Activated naive CD4-positive, alpha-beta T cell treated with anti-CD3 and anti-CD28 coated beads for 36 hours (primary cell): ENCODE results near the gene PADI3. TPM values are rescaled to one million over a fixed set of nuclear protein-coding genes. Genes with fewer than 3 reads are reported as not detected.

Source experiments
- CTCF ChIA-PET: fragments of 350-600 bp; sonication (Branson Sonifier 250); formaldehyde crosslinking; loops from one replicate; lab custom pipeline; 2021; ENCODE audit warnings: antibody characterized with exemption; lab: Charles Lee
- DNase-seq: peaks from one replicate; pipeline ENCODE4 v3.0.0-alpha.2; 2020
- H3K27ac Mint-ChIP-seq: one replicate; pipeline ENCODE4 v1.8.0; 2021; ENCODE audit warnings: mild to moderate bottlenecking, mixed read lengths
- H3K27me3 Mint-ChIP-seq: one replicate; pipeline ENCODE4 v1.8.0; 2021; ENCODE audit warnings: low read depth, mixed read lengths
- H3K36me3 Mint-ChIP-seq: one replicate; pipeline ENCODE4 v1.8.0; 2021; ENCODE audit warnings: low read depth, mixed read lengths
- H3K4me1 Mint-ChIP-seq: one replicate; pipeline ENCODE4 v1.8.0; 2021; ENCODE audit warnings: low read depth, mixed read lengths
- H3K4me3 Mint-ChIP-seq: one replicate; pipeline ENCODE4 v1.8.0; 2021; ENCODE audit warnings: mild to moderate bottlenecking, moderate library complexity, mixed read lengths
- H3K9me3 Mint-ChIP-seq: one replicate; pipeline ENCODE4 v1.8.0; 2021; ENCODE audit warnings: mixed read lengths
- intact Hi-C: fragments of 100-400 bp; cut with micrococcal nuclease; formaldehyde crosslinking; loops from one replicate; pipeline ENCODE4 v1.15.1; 2023
- total RNA-seq, 2 experiments: library from RNA; stranded (reverse); gene quantifications; one replicate each; pipeline ENCODE4 v1.2.3, GENCODE V29; 2021

Gene PADI3
- total RNA-seq, 2 experiments from 2014 or later: not detected

GRCh38 chr1:17297991-17298390 lies 49.1 kb downstream of the PADI3 start:
- CTCF ChIA-PET: no interaction called here
- H3K4me3 Mint-ChIP-seq: no peak overlapping the region
- intact Hi-C loops: no loop called here

GRCh38 chr1:17301767-17302166 lies 52.9 kb downstream of the PADI3 start:
- CTCF ChIA-PET: no interaction called here
- H3K9me3 Mint-ChIP-seq: peaks cover 10% of the 10 kb centered on the region
- no peaks in the 10 kb centered on the region for H3K27me3 Mint-ChIP-seq
- peaks cover 2% of the 10 kb centered on the region for H3K36me3 Mint-ChIP-seq
- H3K4me1 Mint-ChIP-seq: no peaks in the 10 kb centered on the region
- no peak overlapping the region for H3K4me3 Mint-ChIP-seq
- intact Hi-C loops: no loop called here
- no peak for DNase-seq
- H3K27ac Mint-ChIP-seq: no peak overlapping the region

More at GRCh38 chr1:17297991-17298390, 49.1 kb downstream of the PADI3 start:
- Mint-ChIP-seq H3K27me3 (peaks cover 6% of the 10 kb centered on the region), H3K4me1 (no peaks in the 10 kb centered on the region), H3K36me3 (peaks cover 2% of the 10 kb centered on the region), H3K9me3 (peaks cover 10% of the 10 kb centered on the region), H3K27ac (no peak overlapping the region)
- DNase-seq: no peak

DNA sequence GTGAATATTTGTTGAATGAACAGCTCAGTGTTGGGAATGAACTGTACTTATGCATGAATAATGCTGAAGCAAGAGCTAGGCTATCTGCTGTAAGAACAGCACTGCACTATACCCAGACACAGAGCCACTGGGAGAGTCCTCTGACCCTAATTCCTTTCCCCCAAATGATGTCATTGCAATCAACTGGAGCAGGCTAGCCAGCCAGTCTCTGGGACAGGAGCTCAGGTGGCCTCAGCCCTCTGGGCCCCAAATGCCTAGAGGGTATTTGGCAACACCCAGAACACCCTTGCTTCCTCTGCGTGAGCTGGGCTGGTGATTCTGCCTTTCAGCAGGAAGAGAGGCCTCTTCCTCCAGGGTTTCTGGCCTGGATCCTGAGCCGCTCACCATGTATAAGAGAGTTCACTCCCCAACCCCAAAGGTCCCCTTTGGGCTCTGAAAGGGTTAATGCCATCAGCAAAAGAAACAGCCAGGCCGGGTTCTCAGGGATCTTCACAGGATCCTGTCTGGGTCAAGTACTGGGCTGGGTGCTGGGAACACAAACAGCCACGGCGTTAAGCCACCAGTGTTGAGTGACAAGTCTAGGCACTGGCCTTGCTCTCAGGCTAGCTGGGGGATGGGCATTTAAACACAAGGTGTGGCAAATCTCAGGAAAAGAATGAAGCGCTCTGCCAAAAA lies 55.4 kb downstream of the PADI3 start:
- no peaks in the 10 kb centered on the region for H3K4me1 Mint-ChIP-seq
- no peak overlapping the region for H3K27ac Mint-ChIP-seq
- H3K36me3 Mint-ChIP-seq: peaks cover 2% of the 10 kb centered on the region
- intact Hi-C loops: no loop called here
- no peak overlapping the region for H3K4me3 Mint-ChIP-seq
- H3K27me3 Mint-ChIP-seq: no peaks in the 10 kb centered on the region
- CTCF ChIA-PET: no interaction called here
- no peak for DNase-seq
- peaks cover 10% of the 10 kb centered on the region for H3K9me3 Mint-ChIP-seq

DNA sequence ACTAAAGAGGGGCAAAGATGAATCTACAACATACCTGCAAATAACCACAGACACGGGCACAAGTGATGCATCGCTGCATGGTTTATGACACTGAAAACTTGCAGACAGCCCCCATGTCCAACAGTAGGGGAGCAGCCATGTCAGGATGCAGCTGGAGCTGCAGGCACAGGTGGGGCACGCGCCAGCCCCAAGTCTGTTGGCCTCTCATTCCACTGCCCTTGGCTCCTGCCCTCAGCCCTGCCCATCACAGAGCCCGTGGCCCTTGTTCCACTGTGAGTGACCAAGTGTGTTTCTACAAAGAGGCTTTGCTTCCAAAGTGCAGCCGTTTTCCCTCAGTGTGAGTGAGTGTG lies 55.9 kb downstream of the PADI3 start:
- no peak overlapping the region for H3K27ac Mint-ChIP-seq
- H3K36me3 Mint-ChIP-seq: peaks cover 2% of the 10 kb centered on the region
- no peak for DNase-seq
- H3K4me3 Mint-ChIP-seq: no peak overlapping the region
- H3K9me3 Mint-ChIP-seq: peaks cover 10% of the 10 kb centered on the region
- CTCF ChIA-PET: no interaction called here
- no peaks in the 10 kb centered on the region for H3K4me1 Mint-ChIP-seq
- intact Hi-C loops: no loop called here
- H3K27me3 Mint-ChIP-seq: no peaks in the 10 kb centered on the region

DNA sequence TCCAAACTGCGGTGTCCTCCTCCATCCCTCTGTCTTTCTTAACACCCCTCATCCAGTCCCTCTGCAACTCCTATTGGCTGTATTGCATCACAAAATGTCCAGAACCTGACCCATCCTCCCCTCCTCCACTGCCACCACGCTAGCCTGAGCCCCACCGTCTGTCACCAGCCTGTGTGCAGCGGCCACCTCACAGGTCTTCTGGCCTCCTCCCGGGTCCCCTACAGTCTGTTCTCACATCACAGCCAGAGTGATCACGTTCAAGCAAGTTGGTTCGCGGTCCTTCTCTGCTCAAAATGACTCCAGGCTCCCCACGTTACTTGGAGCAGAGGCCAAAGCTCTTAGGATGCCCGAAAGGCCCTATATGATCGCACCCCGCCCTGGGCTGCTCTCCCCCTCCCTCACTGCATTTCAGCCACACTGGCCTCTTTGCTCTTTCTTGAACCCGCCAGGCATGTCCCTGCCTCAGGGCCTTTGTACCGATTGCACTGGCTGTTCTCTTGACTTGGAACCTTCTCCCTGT lies 56.7 kb downstream of the PADI3 start:
- no peak overlapping the region for H3K4me3 Mint-ChIP-seq
- H3K9me3 Mint-ChIP-seq: peaks cover 10% of the 10 kb centered on the region
- H3K36me3 Mint-ChIP-seq: peaks cover 2% of the 10 kb centered on the region
- intact Hi-C loops: no loop called here
- no peak for DNase-seq
- H3K27ac Mint-ChIP-seq: no peak overlapping the region
- H3K27me3 Mint-ChIP-seq: peaks cover 5% of the 10 kb centered on the region
- H3K4me1 Mint-ChIP-seq: no peaks in the 10 kb centered on the region
- CTCF ChIA-PET: no interaction called here

DNA sequence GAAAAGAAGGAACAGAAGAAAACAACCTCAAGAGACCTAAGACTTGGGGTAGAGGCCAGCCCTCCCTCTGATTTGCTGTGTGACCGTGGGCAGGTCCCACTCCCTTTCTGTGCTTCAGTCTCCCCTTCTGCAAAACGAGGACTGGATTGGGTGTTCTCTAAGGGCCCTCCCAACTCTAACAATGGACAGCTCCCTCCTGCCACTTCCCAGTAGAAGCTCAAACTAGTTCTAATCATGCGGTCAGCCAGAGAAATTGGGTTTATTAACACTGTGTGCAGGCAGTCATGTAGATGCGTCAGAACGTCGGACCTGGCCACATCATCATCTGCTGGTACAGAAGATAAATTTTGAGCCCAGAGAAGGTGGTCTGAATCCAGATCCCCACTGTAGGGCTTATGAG lies 57.5 kb downstream of the PADI3 start:
- Mint-ChIP-seq H3K4me1 (no peaks in the 10 kb centered on the region), H3K4me3 (no peak overlapping the region), H3K9me3 (peaks cover 10% of the 10 kb centered on the region), H3K27me3 (peaks cover 5% of the 10 kb centered on the region), H3K27ac (no peak overlapping the region), H3K36me3 (peaks cover 2% of the 10 kb centered on the region)
- DNase-seq: no peak
- intact Hi-C loops: no loop called here
- CTCF ChIA-PET: no interaction called here

DNA sequence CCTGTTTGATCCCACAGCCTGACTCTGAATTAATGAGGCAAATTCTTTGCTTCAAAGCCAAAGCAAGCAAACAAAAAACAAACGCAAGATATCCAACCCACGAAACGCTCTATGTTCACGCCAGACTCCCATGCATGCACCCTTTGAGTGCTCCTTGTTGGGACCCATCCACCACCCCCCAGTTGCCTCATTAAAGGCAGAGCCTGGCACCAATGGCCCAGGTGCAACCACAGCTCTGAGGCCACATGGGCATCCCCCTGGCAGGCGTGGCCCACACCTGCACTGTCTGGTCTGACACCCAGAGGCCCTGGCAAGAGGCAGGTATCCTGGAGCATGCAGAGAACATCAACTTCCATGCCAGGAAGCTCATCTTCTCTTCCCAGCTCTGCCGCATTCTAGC lies 58.0 kb downstream of the PADI3 start:
- Mint-ChIP-seq H3K27ac (no peak overlapping the region), H3K4me1 (peaks cover 3% of the 10 kb centered on the region), H3K9me3 (peaks cover 6% of the 10 kb centered on the region), H3K4me3 (no peak overlapping the region), H3K27me3 (peaks cover 5% of the 10 kb centered on the region), H3K36me3 (peaks cover 2% of the 10 kb centered on the region)
- CTCF ChIA-PET: no interaction called here
- intact Hi-C loops: no loop called here
- DNase-seq: no peak

DNA sequence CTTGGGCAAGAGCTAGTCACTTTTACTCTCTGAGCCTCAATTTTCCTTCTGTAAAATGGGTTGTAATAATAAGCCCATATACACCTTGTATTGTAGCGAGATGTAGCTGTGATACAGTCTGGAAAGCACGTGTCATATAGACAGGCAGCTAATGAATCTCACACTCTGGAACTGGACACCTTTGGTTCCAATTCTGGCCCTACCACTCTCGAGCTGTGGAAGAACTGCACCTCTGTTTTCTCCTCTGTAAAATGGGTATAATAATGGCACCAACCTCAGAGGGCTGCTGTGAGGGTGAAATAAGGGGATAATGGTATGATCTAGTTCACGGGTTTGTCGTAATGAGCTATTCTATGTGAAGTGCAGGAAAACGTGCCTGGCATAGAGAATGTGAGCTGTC lies 58.4 kb downstream of the PADI3 start:
- intact Hi-C loops: no loop called here
- Mint-ChIP-seq H3K36me3 (peaks cover 2% of the 10 kb centered on the region), H3K27ac (no peak overlapping the region), H3K27me3 (peaks cover 5% of the 10 kb centered on the region), H3K9me3 (peaks cover 3% of the 10 kb centered on the region), H3K4me1 (peaks cover 6% of the 10 kb centered on the region), H3K4me3 (no peak overlapping the region)
- CTCF ChIA-PET: no interaction called here
- no peak for DNase-seq

GRCh38 chr1:17307946-17308345 lies 59.0 kb downstream of the PADI3 start, which contains the start of gene PADI4:
TSS of gene PADI4 (plus strand) at chr1:17308197. CDS start at chr1:17308223, 26 bp downstream.
- intact Hi-C loops: no loop called here

DNA sequence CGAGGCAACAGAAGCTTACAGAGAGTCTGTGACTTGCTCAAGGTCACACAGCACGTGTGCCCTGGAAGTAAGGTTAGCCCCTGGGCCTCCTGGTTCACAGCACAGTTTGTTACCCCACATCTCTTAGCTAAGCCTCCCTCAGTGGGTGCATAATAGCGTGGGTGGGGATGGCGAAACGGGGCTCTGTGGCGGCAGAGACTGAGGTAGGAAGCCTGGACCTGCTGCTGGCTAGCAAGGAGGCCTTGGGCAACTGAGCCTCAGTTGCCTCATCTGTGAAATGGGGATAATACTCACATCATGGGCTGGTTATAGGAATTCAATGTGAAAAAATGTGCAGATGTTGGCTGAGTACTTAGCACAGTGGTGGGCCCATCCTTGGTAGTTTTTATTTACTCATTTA lies 59.7 kb downstream of the PADI3 start:
- Mint-ChIP-seq H3K27me3 (peaks cover 5% of the 10 kb centered on the region), H3K27ac (no peak overlapping the region), H3K9me3 (no peaks in the 10 kb centered on the region), H3K4me1 (peaks cover 10% of the 10 kb centered on the region), H3K4me3 (no peak overlapping the region), H3K36me3 (no peaks in the 10 kb centered on the region)
- DNase-seq: no peak
- intact Hi-C loops: no loop called here
- CTCF ChIA-PET: no interaction called here

More at GRCh38 chr1:17307946-17308345, 59.0 kb downstream of the PADI3 start, which contains the start of gene PADI4:
- Mint-ChIP-seq H3K36me3 (peaks cover under 1% of the 10 kb centered on the region), H3K4me1 (peaks cover 10% of the 10 kb centered on the region), H3K27me3 (peaks cover 5% of the 10 kb centered on the region), H3K9me3 (peaks cover under 1% of the 10 kb centered on the region), H3K27ac (no peak within 1 kb of the TSS), H3K4me3 (no peak within 1 kb of the TSS)
- CTCF ChIA-PET: no interaction called here
- DNase-seq: no peak

DNA sequence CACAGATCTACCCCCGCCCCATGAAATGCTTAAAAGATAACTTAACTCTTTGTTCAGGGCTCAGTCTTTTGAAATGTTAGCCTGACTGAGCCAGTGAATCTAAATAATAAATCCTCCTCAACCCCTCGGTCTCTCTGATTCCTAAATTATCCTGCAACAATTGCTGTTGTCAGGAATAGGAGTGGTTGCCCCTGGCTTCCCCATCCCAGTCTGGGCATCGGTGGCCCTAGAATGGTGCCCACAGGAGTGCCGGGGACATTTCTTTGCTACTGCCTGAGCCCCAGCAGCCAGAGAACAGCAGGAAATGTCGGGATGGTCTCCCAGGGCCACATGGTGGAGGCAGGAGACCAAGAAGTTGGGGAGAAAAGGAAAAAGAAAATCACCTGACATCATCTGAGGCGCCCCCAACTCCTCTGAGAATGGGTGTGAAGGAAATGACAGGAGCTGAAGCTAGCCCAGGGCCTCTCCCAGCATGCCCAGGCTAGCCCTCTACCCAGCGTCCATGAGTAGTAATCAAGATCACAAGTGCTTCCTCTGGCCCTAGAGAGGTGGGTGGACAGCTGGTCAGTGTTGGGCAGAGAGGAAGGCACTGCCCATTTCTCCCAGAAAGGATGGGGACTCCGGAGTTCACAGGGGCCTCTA lies 60.6 kb downstream of the PADI3 start:
- DNase-seq: no peak
- no peak overlapping the region for H3K27ac Mint-ChIP-seq
- H3K36me3 Mint-ChIP-seq: no peaks in the 10 kb centered on the region
- CTCF ChIA-PET: interaction anchor here (0.6 kb wide), 1 partner anchor 24 kb away, joined by 3 read pairs; no protein-coding TSS in a partner anchor
- H3K27me3 Mint-ChIP-seq: peaks cover 5% of the 10 kb centered on the region
- H3K9me3 Mint-ChIP-seq: no peaks in the 10 kb centered on the region
- peaks cover 10% of the 10 kb centered on the region for H3K4me1 Mint-ChIP-seq
- H3K4me3 Mint-ChIP-seq: no peak overlapping the region
- intact Hi-C loops: no loop called here

DNA sequence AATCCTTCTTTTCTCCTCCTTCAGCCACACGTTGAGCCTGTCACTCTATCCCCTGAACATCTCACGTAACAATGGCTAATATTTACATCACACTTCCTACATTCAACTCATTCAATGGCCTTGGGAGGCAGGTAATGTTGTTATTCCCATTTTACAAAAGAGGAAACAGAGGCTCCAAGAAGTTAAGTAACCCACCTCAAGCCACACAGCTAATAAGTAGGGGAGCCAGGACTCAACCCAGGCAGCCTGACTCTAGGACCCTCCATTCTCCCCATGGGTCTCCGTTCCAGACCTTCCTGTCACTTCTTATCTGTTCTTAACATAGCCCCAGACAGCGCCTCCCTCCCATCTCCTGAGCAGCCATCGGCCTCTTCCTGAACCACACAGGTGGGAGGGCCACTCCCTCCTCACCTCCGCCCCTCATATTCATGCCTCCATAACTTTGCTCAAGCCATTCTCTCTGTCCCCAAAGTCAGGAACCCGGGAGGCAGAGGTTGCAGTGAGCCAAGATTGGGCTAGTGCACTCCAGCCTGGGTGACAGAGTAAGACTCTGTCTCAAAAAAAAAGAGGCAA lies 61.3 kb downstream of the PADI3 start:
- intact Hi-C loops: no loop called here
- DNase-seq: no peak
- H3K9me3 Mint-ChIP-seq: no peaks in the 10 kb centered on the region
- H3K4me3 Mint-ChIP-seq: no peak overlapping the region
- CTCF ChIA-PET: no interaction called here
- H3K36me3 Mint-ChIP-seq: no peaks in the 10 kb centered on the region
- H3K4me1 Mint-ChIP-seq: peaks cover 10% of the 10 kb centered on the region
- H3K27me3 Mint-ChIP-seq: peaks cover 5% of the 10 kb centered on the region
- peak overlapping the region; percentile 65 for H3K27ac Mint-ChIP-seq
